HG03460 (cell line): ENCODE data around the gene TUSC2.
A peak's percentile ranks its signal among the peaks of the same experiment; 100 is the strongest.

Experiments used
- ATAC-seq: cut with Tn5 transposase; IDR thresholded peaks from one replicate; pipeline ENCODE4 v1.9.1; 2021; ENCODE audit not compliant: unreplicated experiment

Gene TUSC2

GRCh38 chr3:50327943-50328691 lies at the start of gene TUSC2:
TUSC2 (minus strand) TSS chr3:50328223; CDS start chr3:50328099, 124 bp downstream.
- ATAC-seq, result peak; percentile 80

GRCh38 chr3:50375258-50375931 lies 47.4 kb upstream of the TUSC2 start:
- no peak for ATAC-seq

- no peak for ATAC-seq
Measured at GRCh38 chr3:50374363-50375257, 46.6 kb upstream of the TUSC2 start.

- ATAC-seq, result no peak
Measured at GRCh38 chr3:50373146-50374051, 45.4 kb upstream of the TUSC2 start.

GRCh38 chr3:50372349-50372748 lies 44.3 kb upstream of the TUSC2 start:
- ATAC-seq, result no peak

- no peak for ATAC-seq
Measured at GRCh38 chr3:50371133-50371685, 43.2 kb upstream of the TUSC2 start.

GRCh38 chr3:50370594-50370993 lies 42.6 kb upstream of the TUSC2 start:
- no peak for ATAC-seq

- no peak for ATAC-seq
Measured at GRCh38 chr3:50369012-50369670, 41.1 kb upstream of the TUSC2 start.

GRCh38 chr3:50365842-50366220 lies 37.8 kb upstream of the TUSC2 start:
- ATAC-seq, result no peak

GRCh38 chr3:50365080-50365841 lies 37.2 kb upstream of the TUSC2 start:
- ATAC-seq, result peak; percentile 87

GRCh38 chr3:50364573-50365079 lies 36.6 kb upstream of the TUSC2 start:
- ATAC-seq, result peak; percentile 5

- ATAC-seq, result peak; percentile 23
Measured at GRCh38 chr3:50359760-50360110, 31.7 kb upstream of the TUSC2 start.

- peak; percentile 99 for ATAC-seq
Measured at GRCh38 chr3:50358911-50359759, 31.1 kb upstream of the TUSC2 start, which contains the start of gene TMEM115. TMEM115 (minus strand) TSS chr3:50359521; CDS start chr3:50359063, 458 bp downstream.

- ATAC-seq, result no peak
Measured at GRCh38 chr3:50358355-50358910, 30.4 kb upstream of the TUSC2 start.

GRCh38 chr3:50357481-50357880 lies 29.5 kb upstream of the TUSC2 start:
- ATAC-seq, result no peak

GRCh38 chr3:50356553-50356952 lies 28.5 kb upstream of the TUSC2 start:
- no peak for ATAC-seq

GRCh38 chr3:50355829-50356552 lies 28.0 kb upstream of the TUSC2 start:
- no peak for ATAC-seq
